Nephron progenitor cell (in vitro differentiated cells): ENCODE data around the gene DCHS2.

ENCODE experiments used
- DNase-seq: peaks from one replicate; pipeline ENCODE4 v3.0.0; 2021
- H3K27ac Mint-ChIP-seq: 2 replicates; pipeline ENCODE4 v1.8.0; 2021; ENCODE audit warnings: mild to moderate bottlenecking, moderate library complexity, mixed read lengths
- H3K27me3 Mint-ChIP-seq: 2 replicates; pipeline ENCODE4 v1.8.0; 2021; ENCODE audit warnings: mild to moderate bottlenecking, low read depth, mixed read lengths; ENCODE audit not compliant: poor library complexity
- H3K36me3 Mint-ChIP-seq: 2 replicates; pipeline ENCODE4 v1.8.0; 2021; ENCODE audit warnings: low read depth, mixed read lengths
- H3K4me1 Mint-ChIP-seq: 2 replicates; pipeline ENCODE4 v1.8.0; 2021; ENCODE audit warnings: mixed read lengths
- H3K4me3 Mint-ChIP-seq: 2 replicates; pipeline ENCODE4 v1.8.0; 2021; ENCODE audit warnings: mild to moderate bottlenecking, moderate library complexity, mixed read lengths
- H3K9me3 Mint-ChIP-seq: 2 replicates; pipeline ENCODE4 v1.8.0; 2021; ENCODE audit warnings: mild to moderate bottlenecking, moderate library complexity, mixed read lengths
- TF ChIP-seq, protein P1 (sequence below): fragments of 200-600 bp; sonication (generic); IDR thresholded peaks from 2 replicates; pipeline ENCODE4 v1.5.0; 2021; ENCODE audit warnings: antibody characterized with exemption

DCHS2 gene

DNA sequence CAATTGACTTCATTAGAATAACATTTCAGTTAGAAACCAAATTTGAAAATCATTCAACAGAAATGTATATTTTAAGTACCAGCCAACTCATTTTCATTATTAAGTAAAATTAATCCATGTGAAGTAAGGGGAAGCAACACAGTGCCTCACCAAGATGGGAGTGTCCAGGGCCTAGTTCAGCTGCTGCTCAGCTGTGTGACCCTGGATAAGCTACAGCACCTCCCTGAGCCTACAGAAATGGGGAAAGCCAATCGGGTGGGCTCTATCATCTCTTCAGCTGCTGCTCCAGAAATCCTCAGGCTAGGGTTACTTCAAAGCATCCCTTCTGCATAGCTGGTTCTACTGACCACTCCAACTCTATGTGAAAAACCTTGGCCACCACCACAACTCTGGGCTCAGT lies 18.7 kb downstream of the DCHS2 start:
- Mint-ChIP-seq H3K27me3 (peaks cover 9% of the 10 kb centered on the region), H3K4me1 (no peaks in the 10 kb centered on the region), H3K36me3 (no peaks in the 10 kb centered on the region), H3K4me3 (no peak overlapping the region), H3K27ac (no peak overlapping the region), H3K9me3 (no peaks in the 10 kb centered on the region)
- TF ChIP-seq, protein P1, sequence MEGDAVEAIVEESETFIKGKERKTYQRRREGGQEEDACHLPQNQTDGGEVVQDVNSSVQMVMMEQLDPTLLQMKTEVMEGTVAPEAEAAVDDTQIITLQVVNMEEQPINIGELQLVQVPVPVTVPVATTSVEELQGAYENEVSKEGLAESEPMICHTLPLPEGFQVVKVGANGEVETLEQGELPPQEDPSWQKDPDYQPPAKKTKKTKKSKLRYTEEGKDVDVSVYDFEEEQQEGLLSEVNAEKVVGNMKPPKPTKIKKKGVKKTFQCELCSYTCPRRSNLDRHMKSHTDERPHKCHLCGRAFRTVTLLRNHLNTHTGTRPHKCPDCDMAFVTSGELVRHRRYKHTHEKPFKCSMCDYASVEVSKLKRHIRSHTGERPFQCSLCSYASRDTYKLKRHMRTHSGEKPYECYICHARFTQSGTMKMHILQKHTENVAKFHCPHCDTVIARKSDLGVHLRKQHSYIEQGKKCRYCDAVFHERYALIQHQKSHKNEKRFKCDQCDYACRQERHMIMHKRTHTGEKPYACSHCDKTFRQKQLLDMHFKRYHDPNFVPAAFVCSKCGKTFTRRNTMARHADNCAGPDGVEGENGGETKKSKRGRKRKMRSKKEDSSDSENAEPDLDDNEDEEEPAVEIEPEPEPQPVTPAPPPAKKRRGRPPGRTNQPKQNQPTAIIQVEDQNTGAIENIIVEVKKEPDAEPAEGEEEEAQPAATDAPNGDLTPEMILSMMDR, result no peak
- no peak for DNase-seq

DNA sequence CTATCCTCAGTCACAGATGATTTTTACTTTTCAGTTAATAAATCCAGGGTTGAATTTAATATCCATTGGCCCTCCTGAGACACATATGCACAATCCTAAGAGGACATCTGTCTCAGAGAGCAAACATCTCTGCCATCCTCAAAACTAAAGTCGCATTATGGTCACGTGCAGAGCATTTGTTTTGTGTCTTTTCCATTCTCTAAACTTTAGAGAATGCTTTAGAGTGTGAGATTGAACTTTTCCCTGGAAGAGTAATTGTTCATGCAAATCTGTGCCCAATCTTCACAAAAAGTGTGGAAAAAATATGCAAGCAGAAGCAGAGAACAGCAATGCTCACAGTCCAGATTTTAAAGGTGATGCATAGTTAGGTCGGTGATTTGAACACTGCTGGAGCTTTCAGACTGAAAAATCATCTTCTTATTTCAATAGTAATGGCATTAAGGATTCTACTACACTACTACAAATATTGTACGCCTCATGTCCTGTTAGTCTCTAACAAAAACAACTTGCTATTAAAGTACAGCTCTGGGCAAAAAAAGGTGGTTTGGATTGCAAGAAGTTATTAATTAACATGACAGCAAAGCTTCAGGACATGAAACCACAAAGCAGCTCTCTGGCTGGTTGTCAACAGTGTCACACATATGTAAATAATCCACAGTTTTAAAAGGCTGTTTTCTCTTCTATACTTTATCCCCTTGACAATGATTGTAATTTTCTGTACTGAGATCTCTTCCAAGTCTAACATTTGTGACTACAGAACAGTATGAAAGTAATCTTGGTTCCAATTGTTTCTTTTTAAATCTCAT lies 19.9 kb downstream of the DCHS2 start:
- TF ChIP-seq, protein P1, result no peak
- no peak overlapping the region for H3K27ac Mint-ChIP-seq
- DNase-seq, result no peak

DNA sequence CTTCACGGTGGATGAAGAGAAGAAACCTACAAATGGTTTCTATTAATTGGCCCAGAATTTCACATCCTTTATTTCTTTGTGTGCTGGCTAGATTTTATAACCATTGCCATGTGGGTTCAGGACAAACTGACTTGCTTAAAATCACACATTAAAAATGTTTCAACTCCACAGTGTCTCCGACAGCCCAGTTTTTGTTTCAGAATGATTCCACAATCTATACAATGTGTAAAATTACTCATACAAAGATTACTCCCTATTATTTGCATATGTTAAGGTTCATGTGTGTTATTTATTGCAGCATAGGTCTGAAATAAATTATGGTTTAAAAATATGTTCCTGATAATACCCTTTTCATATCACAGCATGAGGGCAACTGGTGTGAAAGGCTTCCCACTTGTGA lies 20.6 kb downstream of the DCHS2 start:
- H3K27me3 Mint-ChIP-seq, result peaks cover 9% of the 10 kb centered on the region
- TF ChIP-seq, protein P1, result no peak
- no peak for DNase-seq
- no peaks in the 10 kb centered on the region for H3K4me1 Mint-ChIP-seq
- no peaks in the 10 kb centered on the region for H3K9me3 Mint-ChIP-seq
- H3K36me3 Mint-ChIP-seq, result no peaks in the 10 kb centered on the region
- H3K27ac Mint-ChIP-seq, result no peak overlapping the region
- no peak overlapping the region for H3K4me3 Mint-ChIP-seq

More for the DNA sequence above, 19.9 kb downstream of the DCHS2 start:
- no peak overlapping the region for H3K4me3 Mint-ChIP-seq
- H3K36me3 Mint-ChIP-seq, result no peaks in the 10 kb centered on the region
- no peaks in the 10 kb centered on the region for H3K9me3 Mint-ChIP-seq
- peaks cover 9% of the 10 kb centered on the region for H3K27me3 Mint-ChIP-seq
- no peaks in the 10 kb centered on the region for H3K4me1 Mint-ChIP-seq

DNA sequence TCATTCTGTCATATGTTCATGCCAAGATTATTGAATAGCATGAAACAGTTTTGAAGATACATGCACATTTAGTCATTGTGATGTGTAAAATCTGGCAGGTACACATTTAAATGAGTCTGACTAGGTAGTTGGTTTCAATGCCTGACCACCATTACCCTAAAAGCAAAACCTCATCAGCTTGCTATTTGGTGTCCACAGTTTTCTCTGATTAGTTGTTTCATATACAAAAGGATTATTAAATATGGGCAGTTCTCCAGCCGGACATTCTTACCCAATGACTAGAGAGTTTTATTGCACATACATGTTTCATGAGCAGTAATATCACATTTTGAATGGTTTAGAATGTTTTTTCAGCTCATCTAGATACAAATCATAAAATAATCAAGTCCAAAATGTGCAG lies 23.7 kb downstream of the DCHS2 start:
- DNase-seq, result no peak
- Mint-ChIP-seq H3K27ac (no peak overlapping the region), H3K36me3 (no peaks in the 10 kb centered on the region), H3K9me3 (no peaks in the 10 kb centered on the region), H3K27me3 (peaks cover 6% of the 10 kb centered on the region), H3K4me1 (no peaks in the 10 kb centered on the region), H3K4me3 (no peak overlapping the region)
- TF ChIP-seq, protein P1, result no peak

DNA sequence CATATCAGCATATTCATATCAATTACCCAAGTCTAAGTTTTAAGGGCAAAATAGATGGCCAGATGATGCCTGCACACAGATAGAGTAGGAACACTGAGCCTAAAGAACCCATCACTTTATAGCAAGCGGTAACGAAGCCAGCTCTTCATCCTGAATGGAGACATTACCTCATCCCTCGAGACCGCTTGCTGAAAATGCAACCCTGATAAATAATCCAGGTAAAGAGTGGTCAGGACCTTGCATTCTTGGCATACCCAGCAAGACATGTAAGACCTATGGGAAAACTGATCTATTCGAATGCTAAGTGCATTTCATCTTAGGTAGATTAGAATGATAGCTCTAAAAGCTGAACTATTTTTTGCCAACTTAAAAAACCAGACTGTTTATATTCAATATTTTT lies 25.3 kb downstream of the DCHS2 start:
- no peak overlapping the region for H3K27ac Mint-ChIP-seq
- peaks cover 5% of the 10 kb centered on the region for H3K27me3 Mint-ChIP-seq
- DNase-seq, result no peak
- H3K4me3 Mint-ChIP-seq, result no peak overlapping the region
- TF ChIP-seq, protein P1, result no peak
- no peaks in the 10 kb centered on the region for H3K36me3 Mint-ChIP-seq
- no peaks in the 10 kb centered on the region for H3K4me1 Mint-ChIP-seq
- H3K9me3 Mint-ChIP-seq, result no peaks in the 10 kb centered on the region

DNA sequence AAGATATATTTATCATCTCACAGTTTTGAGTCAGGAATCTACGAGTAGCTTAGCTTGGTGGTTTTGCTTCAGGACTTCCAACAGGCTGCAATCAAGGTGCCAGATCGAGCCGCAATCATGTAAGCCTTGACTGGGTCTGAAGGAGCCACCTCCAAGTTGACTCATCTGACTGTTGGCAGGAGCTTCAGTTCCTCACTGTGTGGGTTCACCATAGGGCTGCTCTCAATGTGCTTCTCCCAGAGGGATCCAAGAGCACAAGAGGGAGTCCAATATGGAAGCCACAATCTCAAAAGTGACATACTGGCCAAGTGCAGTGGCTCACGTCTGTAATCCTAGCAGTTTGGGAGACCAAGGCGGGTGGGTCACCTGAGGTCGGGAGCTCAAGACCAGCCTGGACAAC lies 26.5 kb downstream of the DCHS2 start:
- Mint-ChIP-seq H3K27ac (no peak overlapping the region), H3K27me3 (peaks cover 5% of the 10 kb centered on the region), H3K36me3 (no peaks in the 10 kb centered on the region)

More for the DNA sequence above, 26.5 kb downstream of the DCHS2 start:
- DNase-seq, result no peak
- no peaks in the 10 kb centered on the region for H3K4me1 Mint-ChIP-seq
- TF ChIP-seq, protein P1, result no peak
- H3K4me3 Mint-ChIP-seq, result no peak overlapping the region
- no peaks in the 10 kb centered on the region for H3K9me3 Mint-ChIP-seq
